IMR-90 (cell line): ENCODE results near the gene ATG12. TPM values are rescaled to one million over a fixed set of nuclear protein-coding genes. Genes with fewer than 3 reads are reported as not detected.
"Not testable (repeated sequence)": the region's sequence is repeated elsewhere in the genome, so short reads cannot be mapped to it uniquely, and the experiment has no call there.

Experiments
- ATAC-seq: fragments of 200-7000 bp; cut with Tn5 transposase; 2 replicates; pipeline ENCODE4 v1.9.1; 2020; ENCODE audit warnings: low read depth, mild to moderate bottlenecking, moderate library complexity
- BruUV-seq: library from RNA; stranded (reverse); fragments of 400-500 nt; replicated peaks from 2 replicates; lab custom pipeline; 2021; lab: Mats Ljungman, UMichigan
- CTCF ChIA-PET: fragments of 300-600 bp; formaldehyde crosslinking; extraction: SDS; loops from one replicate; lab custom pipeline; 2021; ENCODE audit warnings: antibody characterized with exemption; lab: Yijun Ruan, JAX
- POLR2A ChIA-PET: fragments of 300-600 bp; sonication (Branson Sonifier 250); formaldehyde crosslinking; loops from one replicate; lab custom pipeline; 2022; ENCODE audit warnings: antibody characterized with exemption; ENCODE audit not compliant: unreplicated experiment; lab: Charles Lee
- DNase-seq: peaks from one replicate; pipeline ENCODE4 v3.0.0; 2013
- H2AFZ ChIP-seq: replicated peaks from 2 replicates; pipeline ENCODE3; 2013; ENCODE audit warnings: low read length, mild to moderate bottlenecking; ENCODE audit not compliant: poor library complexity
- H2AK5ac ChIP-seq: 2 replicates; pipeline ENCODE4 v1.6.1; 2013; ENCODE audit warnings: low read depth, low read length, inconsistent platforms
- H2AK9ac ChIP-seq: replicated peaks from 2 replicates; pipeline ENCODE3; 2013; ENCODE audit warnings: mild to moderate bottlenecking, low read depth, low read length, moderate library complexity; ENCODE audit not compliant: poor library complexity
- H2BK120ac ChIP-seq: 2 replicates; pipeline ENCODE4 v1.6.1; 2013; ENCODE audit warnings: low read depth, low read length, inconsistent platforms
- H2BK15ac ChIP-seq: 3 replicates; pipeline ENCODE4 v1.6.1; 2013; ENCODE audit warnings: low read depth, low read length, inconsistent platforms
- H2BK20ac ChIP-seq: 2 replicates; pipeline ENCODE4 v1.6.1; 2013; ENCODE audit warnings: low read depth, mild to moderate bottlenecking, inconsistent platforms, low read length, moderate library complexity
- H2BK5ac ChIP-seq: 2 replicates; pipeline ENCODE4 v1.6.1; 2013; ENCODE audit warnings: mild to moderate bottlenecking, low read depth, low read length, inconsistent platforms; ENCODE audit not compliant: poor library complexity, severe bottlenecking
- H3K14ac ChIP-seq: replicated peaks from 2 replicates; pipeline ENCODE4 v1.6.1; 2013; ENCODE audit warnings: low read depth, low read length, inconsistent platforms
- H3K18ac ChIP-seq: 2 replicates; pipeline ENCODE4 v1.6.1; 2013; ENCODE audit warnings: low read depth, low read length, control low read depth
- H3K23ac ChIP-seq: 2 replicates; pipeline ENCODE4 v1.6.1; 2013; ENCODE audit warnings: low read depth, low read length, inconsistent platforms
- H3K27ac ChIP-seq: 2 replicates; pipeline ENCODE4 v1.5.1; 2013; ENCODE audit warnings: mild to moderate bottlenecking, control low read depth, low read length; ENCODE audit not compliant: insufficient read depth
- H3K27me3 ChIP-seq: 2 replicates; pipeline ENCODE4 v1.6.1; 2013; ENCODE audit warnings: low read length; ENCODE audit not compliant: control insufficient read depth, insufficient read depth
- H3K36me3 ChIP-seq: 2 replicates; pipeline ENCODE4 v1.6.1; 2013; ENCODE audit warnings: low read length, mixed read lengths; ENCODE audit not compliant: control insufficient read depth, insufficient read depth
- H3K4ac ChIP-seq: 2 replicates; pipeline ENCODE4 v1.6.1; 2013; ENCODE audit warnings: low read depth, low read length, inconsistent platforms
- H3K4me1 ChIP-seq: 2 replicates; pipeline ENCODE4 v1.6.1; 2013; ENCODE audit warnings: low read length, mixed read lengths; ENCODE audit not compliant: control insufficient read depth, insufficient read depth
- H3K4me2 ChIP-seq: 2 replicates; pipeline ENCODE4 v1.6.1; 2013; ENCODE audit warnings: low read depth, mild to moderate bottlenecking, control low read depth, low read length, moderate library complexity
- H3K4me3 ChIP-seq: 2 replicates; pipeline ENCODE4 v1.5.1; 2013; ENCODE audit warnings: low read depth, mild to moderate bottlenecking, control low read depth, low read length, moderate library complexity; ENCODE audit not compliant: insufficient read depth
- H3K56ac ChIP-seq: 2 replicates; pipeline ENCODE4 v1.6.1; 2013; ENCODE audit warnings: low read length, inconsistent platforms; ENCODE audit not compliant: insufficient read depth; ENCODE audit errors: extremely low read depth
- H3K79me1 ChIP-seq, 2 experiments: 2 replicates each; pipeline ENCODE4 v1.6.1; 2013; ENCODE audit warnings: low read length in 2 of 2, inconsistent platforms in 1 of 2, low read depth in 1 of 2
- H3K9ac ChIP-seq: 2 replicates; pipeline ENCODE4 v1.6.1; 2013; ENCODE audit warnings: low read depth, low read length, control low read depth
- H3K9me1 ChIP-seq: 2 replicates; pipeline ENCODE4 v1.6.1; 2013; ENCODE audit warnings: low read length, inconsistent platforms; ENCODE audit not compliant: insufficient read depth
- H3K9me3 ChIP-seq: 2 replicates; pipeline ENCODE4 v1.6.1; 2013; ENCODE audit warnings: low read length; ENCODE audit not compliant: control insufficient read depth, insufficient read depth
- H4K20me1 ChIP-seq: 2 replicates; pipeline ENCODE4 v1.6.1; 2013; ENCODE audit warnings: low read length, inconsistent platforms; ENCODE audit not compliant: insufficient read depth
- H4K5ac ChIP-seq: 2 replicates; pipeline ENCODE4 v1.6.1; 2013; ENCODE audit warnings: mild to moderate bottlenecking, low read depth, low read length, control low read depth
- H4K8ac ChIP-seq, 2 experiments: 2 replicates each; pipeline ENCODE4 v1.6.1; 2013; ENCODE audit warnings: low read depth in 2 of 2, low read length in 2 of 2, control low read depth in 1 of 2, inconsistent platforms in 1 of 2
- H4K91ac ChIP-seq: 2 replicates; pipeline ENCODE4 v1.6.1; 2013; ENCODE audit warnings: low read depth, low read length, inconsistent platforms; ENCODE audit not compliant: insufficient read depth
- WGBS, 2 experiments: methylation state at CpG; one replicate each; pipeline versions ENCODE4 v1.1.5 to v1.1.7; 2013; ENCODE audit warnings: missing lambda C conversion rate in 2 of 2; ENCODE audit not compliant: insufficient read length in 1 of 2; ENCODE audit errors: extremely low coverage in 2 of 2; 5-methylcytosine and 5-hydroxymethylcytosine counted together
- dilution Hi-C: fragments of 300-500 bp; cut with HindIII; formaldehyde crosslinking; loops from one replicate; pipeline ENCODE4 v1.14.3; 2018; ENCODE audit warnings: low sequenced_read_pairs; ENCODE audit not compliant: unreplicated experiment
- in situ Hi-C: fragments of 300-500 bp; cut with MboI; formaldehyde crosslinking; loops from 3 replicates; pipeline ENCODE4 v1.14.3; 2019; ENCODE audit warnings: low sequenced_read_pairs, inconsistent platforms, mixed read lengths
- intact Hi-C: fragments of 100-400 bp; cut with micrococcal nuclease; formaldehyde crosslinking; loops from 2 replicates; pipeline ENCODE4 v1.10.0; 2022
- polyA plus RNA-seq, 3 experiments: library from polyadenylated mRNA; depleted of rRNA; stranded (reverse); fragments of >200 nt; gene quantifications; 2 replicates each; pipeline ENCODE4 v1.2.3, GENCODE V29; 2012; ENCODE audit warnings: low replicate concordance in 1 of 3
- total RNA-seq: library from RNA; depleted of rRNA; stranded (reverse); fragments of >200 nt; gene quantifications from 2 replicates; pipeline ENCODE4 v1.2.3, GENCODE V29; 2012

Gene ATG12
- total and polyA plus RNA-seq, 2 of the 4 experiments (the other 2 are of a cell fraction): 68.0 to 95.7 TPM

DNA sequence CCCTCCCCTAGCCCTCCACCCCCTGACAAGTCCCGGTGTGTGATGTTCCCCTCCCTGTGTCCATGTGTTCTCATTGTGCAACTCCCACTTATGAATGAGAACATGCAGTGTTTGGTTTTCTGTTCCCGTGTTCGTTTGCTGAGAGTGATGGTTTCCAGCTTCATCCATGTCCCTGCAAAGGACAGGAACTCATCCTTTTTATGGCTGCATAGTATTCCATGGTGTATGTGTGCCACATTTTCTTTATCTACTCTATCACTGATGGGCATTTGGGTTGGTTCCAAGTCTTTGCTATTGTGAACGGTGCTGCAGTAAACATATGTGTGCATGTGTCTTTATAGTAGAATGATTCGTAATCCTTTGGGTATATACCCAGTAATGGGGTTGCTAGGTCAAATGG is 36.0 kb upstream of the ATG12 start:
- H4K20me1 ChIP-seq, H3K4me1 ChIP-seq, H3K36me3 ChIP-seq, H3K14ac ChIP-seq, H2AFZ ChIP-seq, H2BK5ac ChIP-seq, H3K4me2 ChIP-seq, H4K5ac ChIP-seq, H4K8ac ChIP-seq, CTCF ChIA-PET, H3K4me3 ChIP-seq, H3K9me3 ChIP-seq, H2BK20ac ChIP-seq, POLR2A ChIA-PET, H3K9me1 ChIP-seq, ATAC-seq, BruUV-seq, H2AK5ac ChIP-seq, H4K91ac ChIP-seq, intact Hi-C loops, H2BK120ac ChIP-seq, H3K23ac ChIP-seq, H3K56ac ChIP-seq, H3K18ac ChIP-seq, H2AK9ac ChIP-seq, H3K4ac ChIP-seq, H2BK15ac ChIP-seq, H3K27me3 ChIP-seq, H3K9ac ChIP-seq, H3K27ac ChIP-seq, in situ Hi-C loops, DNase-seq, dilution Hi-C loops: not testable (repeated sequence)
- H3K79me1 ChIP-seq: peaks cover 7 to 18% of the 10 kb centered on the region in 2 experiments; a peak in 3 of 4 replicates
- WGBS, 2 experiments: no CpG with 5 or more reads among the region's 5 CpGs
